ENCODE results near the gene COX17.

The COX17 gene

GRCh38 chr3:119642746-119643473 lies 34.3 kb downstream of the COX17 start:
- DNase-seq: no peak

- no peak for DNase-seq
Measured at GRCh38 chr3:119641416-119641815, 35.8 kb downstream of the COX17 start.

- no peak for DNase-seq
Measured at GRCh38 chr3:119639494-119640350, 37.5 kb downstream of the COX17 start.

- peak; percentile 66 for DNase-seq
Measured at GRCh38 chr3:119637679-119638477, 39.3 kb downstream of the COX17 start.

- DNase-seq: no peak
Measured at GRCh38 chr3:119636891-119637611, 40.2 kb downstream of the COX17 start.

- DNase-seq: no peak
Measured at GRCh38 chr3:119636249-119636648, 41.0 kb downstream of the COX17 start.

- DNase-seq: no peak
Measured at GRCh38 chr3:119635719-119636118, 41.5 kb downstream of the COX17 start.

- DNase-seq: no peak
Measured at GRCh38 chr3:119632829-119633228, 44.4 kb downstream of the COX17 start.

GRCh38 chr3:119632216-119632615 lies 45.0 kb downstream of the COX17 start:
- no peak for DNase-seq

- DNase-seq: no peak
Measured at GRCh38 chr3:119631516-119631915, 45.7 kb downstream of the COX17 start.

- DNase-seq: no peak
Measured at GRCh38 chr3:119630880-119631329, 46.3 kb downstream of the COX17 start.

GRCh38 chr3:119630128-119630879 lies 46.9 kb downstream of the COX17 start:
- no peak for DNase-seq

GRCh38 chr3:119628816-119629445 lies 48.3 kb downstream of the COX17 start:
- DNase-seq: no peak

GRCh38 chr3:119628390-119628789 lies 48.8 kb downstream of the COX17 start:
- no peak for DNase-seq

GRCh38 chr3:119627461-119627860 lies 49.7 kb downstream of the COX17 start:
- DNase-seq: peak; percentile 60

- no peak for DNase-seq
Measured at GRCh38 chr3:119626196-119626595, 51.0 kb downstream of the COX17 start.

- no peak for DNase-seq
Measured at GRCh38 chr3:119625451-119626153, 51.6 kb downstream of the COX17 start.

- DNase-seq: no peak
Measured at GRCh38 chr3:119624002-119624720, 53.0 kb downstream of the COX17 start.

GRCh38 chr3:119620899-119621298 lies 56.3 kb downstream of the COX17 start:
- DNase-seq: no peak

Measured in GDM1 (cell line).